Neural cell (in vitro differentiated cells): ENCODE results near the gene ACOX3. TPM values are rescaled to one million over a fixed set of nuclear protein-coding genes. Genes with fewer than 3 reads are reported as not detected.

Source experiments
- H2AFZ ChIP-seq: fragments of 200-600, 300-800 bp; sonication (generic), shearing (Covaris generic); 2 replicates; pipeline ENCODE4 v1.6.0; 2014; ENCODE audit warnings: low read depth, mild to moderate bottlenecking, antibody characterized with exemption, low read length, moderate library complexity
- H3F3A ChIP-seq: fragments of 200-600 bp; shearing (Covaris generic); 2 replicates; pipeline ENCODE4 v1.6.1; 2016; ENCODE audit warnings: mild to moderate bottlenecking, moderate library complexity, mixed read lengths, antibody characterized with exemption, low read length; ENCODE audit not compliant: insufficient read depth, poor library complexity, severe bottlenecking
- H3K27ac ChIP-seq: fragments of 200-600, 300-800 bp; sonication (generic), shearing (Covaris generic); 2 replicates; pipeline ENCODE4 v1.5.1; 2014; ENCODE audit warnings: mild to moderate bottlenecking, low read length, moderate library complexity
- H3K27me3 ChIP-seq: fragments of 300-800, 200-600 bp; sonication (generic), shearing (Covaris generic); 2 replicates; pipeline ENCODE4 v1.6.0; 2014; ENCODE audit warnings: mild to moderate bottlenecking, low read depth, low read length, moderate library complexity; ENCODE audit not compliant: insufficient read depth
- H3K36me3 ChIP-seq: fragments of 300-800, 200-600 bp; sonication (generic), shearing (Covaris generic); 2 replicates; pipeline ENCODE4 v1.5.1; 2014; ENCODE audit warnings: mild to moderate bottlenecking, antibody characterized with exemption, low read length, moderate library complexity; ENCODE audit not compliant: insufficient read depth
- H3K4me2 ChIP-seq: fragments of 300-800, 200-600 bp; sonication (generic), shearing (Covaris generic); 2 replicates; pipeline ENCODE4 v1.6.0; 2014; ENCODE audit warnings: mild to moderate bottlenecking, low read length
- H3K4me3 ChIP-seq: fragments of 300-800, 200-600 bp; sonication (generic), shearing (Covaris generic); 2 replicates; pipeline ENCODE4 v1.5.1; 2014; ENCODE audit warnings: mild to moderate bottlenecking, low read length, moderate library complexity
- H3K79me2 ChIP-seq: fragments of 200-600 bp; shearing (Covaris generic); replicated peaks from 2 replicates; pipeline ENCODE4 v1.6.0; 2014; ENCODE audit warnings: mild to moderate bottlenecking, low read length, moderate library complexity; ENCODE audit not compliant: insufficient read depth
- H3K9ac ChIP-seq: fragments of 300-800, 200-600 bp; sonication (generic), shearing (Covaris generic); 2 replicates; pipeline ENCODE4 v1.6.1; 2016; ENCODE audit warnings: mild to moderate bottlenecking, low read length, mixed read lengths
- H3K9me2 ChIP-seq: fragments of 200-600 bp; shearing (Covaris generic); 2 replicates; pipeline ENCODE4 v1.6.1; 2016; ENCODE audit warnings: mild to moderate bottlenecking, low read length, mixed read lengths; ENCODE audit not compliant: insufficient read depth
- H3K9me3 ChIP-seq: fragments of 200-600, 300-800 bp; sonication (generic), shearing (Covaris generic); 2 replicates; pipeline ENCODE4 v1.6.1; 2016; ENCODE audit warnings: mild to moderate bottlenecking, mixed run types, low read length, moderate library complexity, mixed read lengths
- H4K20me1 ChIP-seq: fragments of 200-600 bp; shearing (Covaris generic); 2 replicates; pipeline ENCODE4 v1.6.1; 2016; ENCODE audit warnings: mild to moderate bottlenecking, mixed run types; ENCODE audit not compliant: insufficient read depth
- CTCF ChIP-seq: fragments of 450-650 bp; IDR thresholded peaks from 2 replicates; pipeline ENCODE4 v1.5.1; 2014; ENCODE audit warnings: antibody characterized with exemption, mild to moderate bottlenecking, moderate library complexity; ENCODE audit not compliant: poor library complexity, severe bottlenecking
- EP300 ChIP-seq: fragments of 450-650 bp; conservative IDR thresholded peaks from 2 replicates; pipeline ENCODE4 v1.6.1; 2014; ENCODE audit warnings: antibody characterized with exemption, mild to moderate bottlenecking, moderate library complexity; ENCODE audit not compliant: poor library complexity, severe bottlenecking
- EZH2 ChIP-seq: fragments of 200-600, 300-800 bp; shearing (Covaris generic), sonication (generic); IDR thresholded peaks from 2 replicates; pipeline ENCODE4 v1.6.1; 2014; ENCODE audit warnings: antibody characterized with exemption, low read length, borderline replicate concordance, mild to moderate bottlenecking; ENCODE audit not compliant: insufficient read depth, poor library complexity, severe bottlenecking
- MXI1 ChIP-seq: fragments of 450-650 bp; conservative IDR thresholded peaks from 2 replicates; pipeline ENCODE4 v1.6.1; 2014; ENCODE audit warnings: antibody characterized with exemption, mild to moderate bottlenecking; ENCODE audit not compliant: poor library complexity, severe bottlenecking
- POLR2AphosphoS5 ChIP-seq: IDR thresholded peaks from 2 replicates; pipeline ENCODE4 v1.6.1; 2012
- RAD21 ChIP-seq: fragments of 450-650 bp; conservative IDR thresholded peaks from 2 replicates; pipeline ENCODE4 v1.6.1; 2014; ENCODE audit warnings: antibody characterized with exemption, mild to moderate bottlenecking, moderate library complexity
- REST ChIP-seq: IDR thresholded peaks from 2 replicates; pipeline ENCODE4 v1.6.1; 2012; ENCODE audit warnings: borderline replicate concordance
- SMC3 ChIP-seq: fragments of 450-650 bp; conservative IDR thresholded peaks from 2 replicates; pipeline ENCODE4 v1.6.1; 2014; ENCODE audit warnings: antibody characterized with exemption, mild to moderate bottlenecking, moderate library complexity; ENCODE audit not compliant: poor library complexity
- TAF1 ChIP-seq: IDR thresholded peaks from 2 replicates; pipeline ENCODE4 v1.6.1; 2012; ENCODE audit warnings: low read depth
- polyA plus RNA-seq: library from polyadenylated mRNA; depleted of rRNA; stranded (reverse); fragments of >200 nt; gene quantifications from 2 replicates; pipeline ENCODE4 v1.2.3, GENCODE V29; 2014

The ACOX3 gene
- polyA plus RNA-seq, 1 donor from 2014 or later, result 13.2 TPM

- H2AFZ ChIP-seq, result no peak overlapping the region
- H3F3A ChIP-seq, result no peaks in the 10 kb centered on the region
- H3K27ac ChIP-seq, result no peak overlapping the region
- peaks cover 9% of the 10 kb centered on the region for H3K36me3 ChIP-seq
- no peaks in the 10 kb centered on the region for H3K27me3 ChIP-seq
- H3K79me2 ChIP-seq, result no peaks in the 10 kb centered on the region
- no peaks in the 10 kb centered on the region for H3K9me3 ChIP-seq
- no peak overlapping the region for H3K9ac ChIP-seq
- no peak overlapping the region for H3K4me2 ChIP-seq
- TF ChIP-seq EP300 (no peak), SMC3 (no peak)
- no peaks in the 10 kb centered on the region for H4K20me1 ChIP-seq
- H3K9me2 ChIP-seq, result no peaks in the 10 kb centered on the region
- H3K4me3 ChIP-seq, result no peak overlapping the region
Measured at GRCh38 chr4:8451440-8452182, 11.1 kb upstream of the ACOX3 start.

GRCh38 chr4:8446122-8446521 lies 5.6 kb upstream of the ACOX3 start:
- H4K20me1 ChIP-seq, result no peaks in the 10 kb centered on the region
- no peak overlapping the region for H3K27ac ChIP-seq
- H3K4me2 ChIP-seq, result no peak overlapping the region
- H3K9me3 ChIP-seq, result no peaks in the 10 kb centered on the region
- TF ChIP-seq TAF1 (no peak), EP300 (no peak), POLR2AphosphoS5 (no peak), SMC3 (no peak), EZH2 (no peak), RAD21 (no peak)
- H3F3A ChIP-seq, result no peaks in the 10 kb centered on the region
- no peak overlapping the region for H2AFZ ChIP-seq
- H3K27me3 ChIP-seq, result no peaks in the 10 kb centered on the region
- H3K4me3 ChIP-seq, result no peak overlapping the region
- no peaks in the 10 kb centered on the region for H3K36me3 ChIP-seq
- peaks cover 21% of the 10 kb centered on the region for H3K79me2 ChIP-seq
- H3K9ac ChIP-seq, result no peak overlapping the region
- no peaks in the 10 kb centered on the region for H3K9me2 ChIP-seq

- H3F3A ChIP-seq, result no peaks in the 10 kb centered on the region
- no peak overlapping the region for H3K27ac ChIP-seq
- no peak overlapping the region for H3K9ac ChIP-seq
- no peak overlapping the region for H3K4me3 ChIP-seq
- H3K27me3 ChIP-seq, result no peaks in the 10 kb centered on the region
- no peak overlapping the region for H2AFZ ChIP-seq
- H3K9me2 ChIP-seq, result no peaks in the 10 kb centered on the region
- no peak for TF ChIP-seq SMC3
- no peak for TF ChIP-seq REST
- TF ChIP-seq POLR2AphosphoS5, result no peak
- TF ChIP-seq CTCF, result no peak
- TF ChIP-seq EP300, result no peak
- TF ChIP-seq EZH2, result no peak
- no peak for TF ChIP-seq RAD21
- no peak for TF ChIP-seq MXI1
- TF ChIP-seq TAF1, result no peak
- H3K36me3 ChIP-seq, result no peaks in the 10 kb centered on the region
- H3K4me2 ChIP-seq, result no peak overlapping the region
- peaks cover 32% of the 10 kb centered on the region for H3K79me2 ChIP-seq
- H3K9me3 ChIP-seq, result no peaks in the 10 kb centered on the region
- H4K20me1 ChIP-seq, result no peaks in the 10 kb centered on the region
Measured at GRCh38 chr4:8443801-8444200, 3.3 kb upstream of the ACOX3 start.
